Measurements from ENCODE around the gene ITPRID1.

GRCh38 chr7:31475368-31475767, 38.5 kb upstream of the ITPRID1 start:
- no peak for TF ChIP-seq POLR2A (IDR thresholded peaks at IDR 0.05)
- no peak for TF ChIP-seq CTCF (IDR thresholded peaks at IDR 0.05)

Measured in ovary (tissue), 3 donors.